IMR-90 (cell line): ENCODE data around the gene SLC23A3. TPM values are rescaled to one million over a fixed set of nuclear protein-coding genes. Genes with fewer than 3 reads are reported as not detected.

Experiments
- ATAC-seq: fragments of 200-7000 bp; cut with Tn5 transposase; 2 replicates; pipeline ENCODE4 v1.9.1; 2020; ENCODE audit warnings: low read depth, mild to moderate bottlenecking, moderate library complexity
- BruUV-seq: library from RNA; stranded (reverse); fragments of 400-500 nt; replicated peaks from 2 replicates; lab custom pipeline; 2021; lab: Mats Ljungman, UMichigan
- CTCF ChIA-PET: fragments of 300-600 bp; formaldehyde crosslinking; extraction: SDS; loops from one replicate; lab custom pipeline; 2021; ENCODE audit warnings: antibody characterized with exemption; lab: Yijun Ruan, JAX
- POLR2A ChIA-PET: fragments of 300-600 bp; sonication (Branson Sonifier 250); formaldehyde crosslinking; loops from one replicate; lab custom pipeline; 2022; ENCODE audit warnings: antibody characterized with exemption; ENCODE audit not compliant: unreplicated experiment; lab: Charles Lee
- DNase-seq: peaks from one replicate; pipeline ENCODE4 v3.0.0; 2013
- H2AFZ ChIP-seq: replicated peaks from 2 replicates; pipeline ENCODE3; 2013; ENCODE audit warnings: low read length, mild to moderate bottlenecking; ENCODE audit not compliant: poor library complexity
- H2AK5ac ChIP-seq: 2 replicates; pipeline ENCODE4 v1.6.1; 2013; ENCODE audit warnings: low read depth, low read length, inconsistent platforms
- H2AK9ac ChIP-seq: replicated peaks from 2 replicates; pipeline ENCODE3; 2013; ENCODE audit warnings: mild to moderate bottlenecking, low read depth, low read length, moderate library complexity; ENCODE audit not compliant: poor library complexity
- H2BK120ac ChIP-seq: 2 replicates; pipeline ENCODE4 v1.6.1; 2013; ENCODE audit warnings: low read depth, low read length, inconsistent platforms
- H2BK15ac ChIP-seq: 3 replicates; pipeline ENCODE4 v1.6.1; 2013; ENCODE audit warnings: low read depth, low read length, inconsistent platforms
- H2BK20ac ChIP-seq: 2 replicates; pipeline ENCODE4 v1.6.1; 2013; ENCODE audit warnings: low read depth, mild to moderate bottlenecking, inconsistent platforms, low read length, moderate library complexity
- H2BK5ac ChIP-seq: 2 replicates; pipeline ENCODE4 v1.6.1; 2013; ENCODE audit warnings: mild to moderate bottlenecking, low read depth, low read length, inconsistent platforms; ENCODE audit not compliant: poor library complexity, severe bottlenecking
- H3K14ac ChIP-seq: replicated peaks from 2 replicates; pipeline ENCODE4 v1.6.1; 2013; ENCODE audit warnings: low read depth, low read length, inconsistent platforms
- H3K18ac ChIP-seq: 2 replicates; pipeline ENCODE4 v1.6.1; 2013; ENCODE audit warnings: low read depth, low read length, control low read depth
- H3K23ac ChIP-seq: 2 replicates; pipeline ENCODE4 v1.6.1; 2013; ENCODE audit warnings: low read depth, low read length, inconsistent platforms
- H3K27ac ChIP-seq: 2 replicates; pipeline ENCODE4 v1.5.1; 2013; ENCODE audit warnings: mild to moderate bottlenecking, control low read depth, low read length; ENCODE audit not compliant: insufficient read depth
- H3K27me3 ChIP-seq: 2 replicates; pipeline ENCODE4 v1.6.1; 2013; ENCODE audit warnings: low read length; ENCODE audit not compliant: control insufficient read depth, insufficient read depth
- H3K36me3 ChIP-seq: 2 replicates; pipeline ENCODE4 v1.6.1; 2013; ENCODE audit warnings: low read length, mixed read lengths; ENCODE audit not compliant: control insufficient read depth, insufficient read depth
- H3K4ac ChIP-seq: 2 replicates; pipeline ENCODE4 v1.6.1; 2013; ENCODE audit warnings: low read depth, low read length, inconsistent platforms
- H3K4me1 ChIP-seq: 2 replicates; pipeline ENCODE4 v1.6.1; 2013; ENCODE audit warnings: low read length, mixed read lengths; ENCODE audit not compliant: control insufficient read depth, insufficient read depth
- H3K4me2 ChIP-seq: 2 replicates; pipeline ENCODE4 v1.6.1; 2013; ENCODE audit warnings: low read depth, mild to moderate bottlenecking, control low read depth, low read length, moderate library complexity
- H3K4me3 ChIP-seq: 2 replicates; pipeline ENCODE4 v1.5.1; 2013; ENCODE audit warnings: low read depth, mild to moderate bottlenecking, control low read depth, low read length, moderate library complexity; ENCODE audit not compliant: insufficient read depth
- H3K56ac ChIP-seq: 2 replicates; pipeline ENCODE4 v1.6.1; 2013; ENCODE audit warnings: low read length, inconsistent platforms; ENCODE audit not compliant: insufficient read depth; ENCODE audit errors: extremely low read depth
- H3K79me1 ChIP-seq, 2 experiments: 2 replicates each; pipeline ENCODE4 v1.6.1; 2013; ENCODE audit warnings: low read length in 2 of 2, inconsistent platforms in 1 of 2, low read depth in 1 of 2
- H3K9ac ChIP-seq: 2 replicates; pipeline ENCODE4 v1.6.1; 2013; ENCODE audit warnings: low read depth, low read length, control low read depth
- H3K9me1 ChIP-seq: 2 replicates; pipeline ENCODE4 v1.6.1; 2013; ENCODE audit warnings: low read length, inconsistent platforms; ENCODE audit not compliant: insufficient read depth
- H3K9me3 ChIP-seq: 2 replicates; pipeline ENCODE4 v1.6.1; 2013; ENCODE audit warnings: low read length; ENCODE audit not compliant: control insufficient read depth, insufficient read depth
- H4K20me1 ChIP-seq: 2 replicates; pipeline ENCODE4 v1.6.1; 2013; ENCODE audit warnings: low read length, inconsistent platforms; ENCODE audit not compliant: insufficient read depth
- H4K5ac ChIP-seq: 2 replicates; pipeline ENCODE4 v1.6.1; 2013; ENCODE audit warnings: mild to moderate bottlenecking, low read depth, low read length, control low read depth
- H4K8ac ChIP-seq, 2 experiments: 2 replicates each; pipeline ENCODE4 v1.6.1; 2013; ENCODE audit warnings: low read depth in 2 of 2, low read length in 2 of 2, control low read depth in 1 of 2, inconsistent platforms in 1 of 2
- H4K91ac ChIP-seq: 2 replicates; pipeline ENCODE4 v1.6.1; 2013; ENCODE audit warnings: low read depth, low read length, inconsistent platforms; ENCODE audit not compliant: insufficient read depth
- WGBS, 2 experiments: methylation state at CpG; one replicate each; pipeline versions ENCODE4 v1.1.5 to v1.1.7; 2013; ENCODE audit warnings: missing lambda C conversion rate in 2 of 2; ENCODE audit not compliant: insufficient read length in 1 of 2; ENCODE audit errors: extremely low coverage in 2 of 2; 5-methylcytosine and 5-hydroxymethylcytosine counted together
- dilution Hi-C: fragments of 300-500 bp; cut with HindIII; formaldehyde crosslinking; loops from one replicate; pipeline ENCODE4 v1.14.3; 2018; ENCODE audit warnings: low sequenced_read_pairs; ENCODE audit not compliant: unreplicated experiment
- in situ Hi-C: fragments of 300-500 bp; cut with MboI; formaldehyde crosslinking; loops from 3 replicates; pipeline ENCODE4 v1.14.3; 2019; ENCODE audit warnings: low sequenced_read_pairs, inconsistent platforms, mixed read lengths
- intact Hi-C: fragments of 100-400 bp; cut with micrococcal nuclease; formaldehyde crosslinking; loops from 2 replicates; pipeline ENCODE4 v1.10.0; 2022
- polyA plus RNA-seq, 3 experiments: library from polyadenylated mRNA; depleted of rRNA; stranded (reverse); fragments of >200 nt; gene quantifications; 2 replicates each; pipeline ENCODE4 v1.2.3, GENCODE V29; 2012; ENCODE audit warnings: low replicate concordance in 1 of 3
- total RNA-seq: library from RNA; depleted of rRNA; stranded (reverse); fragments of >200 nt; gene quantifications from 2 replicates; pipeline ENCODE4 v1.2.3, GENCODE V29; 2012
- TF ChIP-seq, protein P1 (sequence below): fragments of 150-350 bp; IDR thresholded peaks from 2 replicates; pipeline ENCODE4 v1.6.1; 2017; ENCODE audit warnings: mild to moderate bottlenecking, antibody characterized with exemption, low read length, low read depth
- TF ChIP-seq, protein P2 (sequence below): conservative IDR thresholded peaks from 2 replicates; pipeline ENCODE4 v1.5.1; 2012; ENCODE audit warnings: mild to moderate bottlenecking, low read depth, low read length, improper control_type of control experiment

SLC23A3 gene
- total and polyA plus RNA-seq, 2 of the 4 experiments (the other 2 are of a cell fraction) = 0.18 to 0.65 TPM

DNA sequence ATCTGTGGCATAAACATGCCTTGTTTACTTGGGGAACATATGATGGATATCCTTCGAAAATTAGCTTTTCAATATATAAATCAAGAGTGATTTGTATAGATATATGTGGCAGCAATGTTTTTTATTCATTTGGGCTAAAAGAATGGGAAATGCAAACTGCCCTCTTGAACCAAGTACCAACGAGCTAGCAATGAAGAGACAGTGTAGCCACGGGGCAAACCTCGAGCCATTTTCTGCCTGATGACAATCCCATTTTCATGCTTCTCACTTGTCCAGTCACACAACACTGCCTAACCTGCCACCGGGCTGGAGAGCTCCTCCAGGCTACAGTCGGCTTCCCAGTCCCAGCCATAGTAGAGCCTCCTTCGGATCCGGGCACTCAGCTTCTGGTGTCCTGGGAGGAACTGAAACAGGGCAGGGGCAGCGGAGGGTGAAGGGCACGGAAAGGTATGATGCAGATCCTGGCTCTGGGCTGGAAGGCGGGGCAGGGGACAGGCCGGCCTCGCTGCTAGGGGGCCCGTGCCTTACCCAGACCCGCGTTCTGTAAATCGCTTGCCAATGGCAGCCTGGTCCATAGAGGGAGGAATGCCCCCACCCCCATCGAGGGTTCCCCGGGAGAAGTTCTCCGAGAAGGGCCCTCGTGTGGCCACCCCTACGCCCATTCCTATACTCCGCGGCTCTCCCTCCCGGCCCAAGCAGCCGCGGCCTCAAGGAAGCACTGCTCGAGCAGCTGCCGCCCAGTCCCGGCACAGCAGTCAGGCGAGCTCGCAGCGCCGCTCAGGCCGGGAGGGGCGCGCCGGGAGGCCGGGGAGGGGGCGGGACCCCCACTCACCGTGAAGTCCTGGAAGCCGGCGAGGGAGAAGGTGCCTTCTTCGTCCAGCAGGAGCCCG lies 6.3 kb upstream of the SLC23A3 start:
- H3K9ac ChIP-seq = peak overlapping the region; percentile 86
- no peaks in the 10 kb centered on the region for H3K9me3 ChIP-seq
- peak overlapping the region; percentile 97 for H2AFZ ChIP-seq
- peak overlapping the region; percentile 54 for H4K91ac ChIP-seq
- peak overlapping the region; percentile 72 to 80; a peak in 3 of 4 replicates for H4K8ac ChIP-seq
- no peak overlapping the region for H2BK20ac ChIP-seq
- peak overlapping the region; percentile 64 for H3K4me3 ChIP-seq
- H2AK9ac ChIP-seq = peak overlapping the region; percentile 90
- peaks cover 8% of the 10 kb centered on the region; the same call in 1 of the 2 replicates for H3K4me1 ChIP-seq
- H2BK5ac ChIP-seq = peak overlapping the region; percentile 60
- POLR2A ChIA-PET = interaction anchor here (0.5 to 0.7 kb wide), 2 partner anchors 31 to 107 kb away, joined by 3 to 5 read pairs; no protein-coding TSS in a partner anchor
- H2AK5ac ChIP-seq = peak overlapping the region; percentile 20; the same call in 1 of the 2 replicates
- peaks cover 19% of the 10 kb centered on the region for H4K20me1 ChIP-seq
- 0 out of 2 replicates have a peak, but pooled peaks cover 6% of the 10 kb centered on the region for H3K9me1 ChIP-seq
- peak overlapping the region; percentile 33; the same call in 1 of the 2 replicates for H4K5ac ChIP-seq
- no peak overlapping the region for H2BK120ac ChIP-seq
- H3K36me3 ChIP-seq = peaks cover 34% of the 10 kb centered on the region
- peak; percentile 26 for DNase-seq
- WGBS, 2 experiments = 4% methylated on average over 18 of the region's 45 CpGs; no CpG with 5 or more reads in 1 of the 2 experiments
- no TSS peak for BruUV-seq
- in situ Hi-C loops = no loop called here
- H3K56ac ChIP-seq = peak overlapping the region; percentile 58; the same call in 1 of the 2 replicates
- dilution Hi-C loops = no loop called here
- H3K79me1 ChIP-seq = peaks cover 24 to 48% of the 10 kb centered on the region in 2 experiments
- ATAC-seq = peak; percentile 48
- CTCF ChIA-PET = interaction anchor here (0.6 to 1.4 kb wide), 6 partner anchors 10 to 519 kb away, joined by 3 to 5 read pairs (median 4); no protein-coding TSS in a partner anchor
- H3K18ac ChIP-seq = no peak overlapping the region
- peak overlapping the region; percentile 64 for H3K14ac ChIP-seq
- peak overlapping the region; percentile 98 for H3K4me2 ChIP-seq
- peak overlapping the region; percentile 59; the same call in 1 of the 2 replicates for H3K23ac ChIP-seq
- intact Hi-C loops = loop anchor here (2.0 to 5.0 kb wide), 3 partner anchors 31 to 211 kb away; partner anchors contain the start of genes DNAJB2, DNPEP and ZFAND2B
- no peaks in the 10 kb centered on the region for H3K27me3 ChIP-seq
- peak overlapping the region; percentile 72 for H3K27ac ChIP-seq
- no peak overlapping the region for H2BK15ac ChIP-seq
- TF ChIP-seq, protein P1, sequence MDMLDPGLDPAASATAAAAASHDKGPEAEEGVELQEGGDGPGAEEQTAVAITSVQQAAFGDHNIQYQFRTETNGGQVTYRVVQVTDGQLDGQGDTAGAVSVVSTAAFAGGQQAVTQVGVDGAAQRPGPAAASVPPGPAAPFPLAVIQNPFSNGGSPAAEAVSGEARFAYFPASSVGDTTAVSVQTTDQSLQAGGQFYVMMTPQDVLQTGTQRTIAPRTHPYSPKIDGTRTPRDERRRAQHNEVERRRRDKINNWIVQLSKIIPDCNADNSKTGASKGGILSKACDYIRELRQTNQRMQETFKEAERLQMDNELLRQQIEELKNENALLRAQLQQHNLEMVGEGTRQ = no peak
- TF ChIP-seq, protein P2, sequence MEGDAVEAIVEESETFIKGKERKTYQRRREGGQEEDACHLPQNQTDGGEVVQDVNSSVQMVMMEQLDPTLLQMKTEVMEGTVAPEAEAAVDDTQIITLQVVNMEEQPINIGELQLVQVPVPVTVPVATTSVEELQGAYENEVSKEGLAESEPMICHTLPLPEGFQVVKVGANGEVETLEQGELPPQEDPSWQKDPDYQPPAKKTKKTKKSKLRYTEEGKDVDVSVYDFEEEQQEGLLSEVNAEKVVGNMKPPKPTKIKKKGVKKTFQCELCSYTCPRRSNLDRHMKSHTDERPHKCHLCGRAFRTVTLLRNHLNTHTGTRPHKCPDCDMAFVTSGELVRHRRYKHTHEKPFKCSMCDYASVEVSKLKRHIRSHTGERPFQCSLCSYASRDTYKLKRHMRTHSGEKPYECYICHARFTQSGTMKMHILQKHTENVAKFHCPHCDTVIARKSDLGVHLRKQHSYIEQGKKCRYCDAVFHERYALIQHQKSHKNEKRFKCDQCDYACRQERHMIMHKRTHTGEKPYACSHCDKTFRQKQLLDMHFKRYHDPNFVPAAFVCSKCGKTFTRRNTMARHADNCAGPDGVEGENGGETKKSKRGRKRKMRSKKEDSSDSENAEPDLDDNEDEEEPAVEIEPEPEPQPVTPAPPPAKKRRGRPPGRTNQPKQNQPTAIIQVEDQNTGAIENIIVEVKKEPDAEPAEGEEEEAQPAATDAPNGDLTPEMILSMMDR = peak; percentile 20; the same call in 1 of the 2 replicates
- H3K4ac ChIP-seq = peak overlapping the region; percentile 68
